Astrocyte (in vitro differentiated cells and primary cell): ENCODE results near the gene ATP6V1E1. TPM values are rescaled to one million over a fixed set of nuclear protein-coding genes. Genes with fewer than 3 reads are reported as not detected.

Experiments used
- DNase-seq: peaks from one replicate; pipeline ENCODE4 v3.0.0-alpha.2; 2010; ENCODE audit warnings: low read depth
- FAIRE-seq: peaks from 2 replicates; lab custom pipeline; 2011; peaks lifted over from hg19 to GRCh38; lab: Jason Lieb, UNC
- H2AFZ ChIP-seq: 2 replicates; pipeline ENCODE4 v1.6.0; 2012; ENCODE audit warnings: low read depth, low read length, inconsistent platforms
- H3K27ac ChIP-seq: 2 replicates; pipeline ENCODE4 v1.5.1; 2011; ENCODE audit warnings: low read depth, low read length, inconsistent platforms
- H3K27me3 ChIP-seq: 2 replicates; pipeline ENCODE4 v1.6.0; 2011; ENCODE audit warnings: low read length, inconsistent platforms; ENCODE audit not compliant: insufficient read depth
- H3K36me3 ChIP-seq: 2 replicates; pipeline ENCODE4 v1.5.1; 2011; ENCODE audit warnings: low read length, inconsistent platforms; ENCODE audit not compliant: insufficient read depth
- H3K4me1 ChIP-seq: 2 replicates; pipeline ENCODE4 v1.5.1; 2011; ENCODE audit warnings: low read length, inconsistent platforms; ENCODE audit not compliant: insufficient read depth
- H3K4me2 ChIP-seq: 2 replicates; pipeline ENCODE4 v1.6.0; 2012; ENCODE audit warnings: low read length, inconsistent platforms
- H3K4me3 ChIP-seq: 2 replicates; pipeline ENCODE4 v1.5.1; 2011; ENCODE audit warnings: low read depth, mild to moderate bottlenecking, low read length, inconsistent platforms; ENCODE audit not compliant: insufficient read depth
- H3K79me2 ChIP-seq: 2 replicates; pipeline ENCODE4 v1.6.0; 2012; ENCODE audit warnings: mild to moderate bottlenecking, low read length, inconsistent platforms; ENCODE audit not compliant: insufficient read depth
- H3K9ac ChIP-seq: 2 replicates; pipeline ENCODE4 v1.6.0; 2012; ENCODE audit warnings: mild to moderate bottlenecking, low read length, inconsistent platforms
- H3K9me3 ChIP-seq: 2 replicates; pipeline ENCODE4 v1.5.1; 2012; ENCODE audit warnings: low read depth, mild to moderate bottlenecking, low read length, inconsistent platforms; ENCODE audit not compliant: insufficient read depth
- H4K20me1 ChIP-seq: 2 replicates; pipeline ENCODE4 v1.6.0; 2012; ENCODE audit warnings: low read length, inconsistent platforms; ENCODE audit not compliant: insufficient read depth
- H3K27ac Mint-ChIP-seq: one replicate; pipeline ENCODE4 v1.8.0; 2021; ENCODE audit warnings: mild to moderate bottlenecking, mixed read lengths; ENCODE audit not compliant: unreplicated experiment
- H3K27me3 Mint-ChIP-seq: one replicate; pipeline ENCODE4 v1.8.0; 2021; ENCODE audit warnings: low read depth, mixed read lengths; ENCODE audit not compliant: unreplicated experiment
- H3K36me3 Mint-ChIP-seq: one replicate; pipeline ENCODE4 v1.8.0; 2021; ENCODE audit warnings: low read depth, mixed read lengths; ENCODE audit not compliant: unreplicated experiment
- H3K4me1 Mint-ChIP-seq: one replicate; pipeline ENCODE4 v1.8.0; 2021; ENCODE audit warnings: low read depth, mixed read lengths; ENCODE audit not compliant: unreplicated experiment
- H3K4me3 Mint-ChIP-seq: one replicate; pipeline ENCODE4 v1.8.0; 2021; ENCODE audit warnings: mild to moderate bottlenecking, moderate library complexity, mixed read lengths; ENCODE audit not compliant: unreplicated experiment
- H3K9me3 Mint-ChIP-seq: one replicate; pipeline ENCODE4 v1.8.0; 2021; ENCODE audit warnings: mild to moderate bottlenecking, mixed read lengths; ENCODE audit not compliant: unreplicated experiment
- CTCF ChIP-seq: IDR thresholded peaks from 2 replicates; pipeline ENCODE4 v1.5.1; 2011; ENCODE audit warnings: low read depth, mild to moderate bottlenecking, inconsistent platforms, low read length, moderate library complexity; ENCODE audit not compliant: insufficient read depth
- EZH2 ChIP-seq: IDR thresholded peaks from 2 replicates; pipeline ENCODE4 v1.6.1; 2012; ENCODE audit warnings: mild to moderate bottlenecking, low read length, inconsistent platforms; ENCODE audit not compliant: insufficient read depth
- total RNA-seq: library from RNA; stranded (reverse); gene quantifications from 2 replicates; pipeline ENCODE4 v1.2.1, GENCODE V29; 2021

The ATP6V1E1 gene
- total RNA-seq, 1 donor from 2014 or later, result 160 TPM

- Histone ChIP-seq H3K27ac (no peak overlapping the region), H4K20me1 (no peaks in the 10 kb centered on the region), H3K4me2 (peak overlapping the region; percentile 68), H3K4me3 (no peak overlapping the region), H3K9me3 (no peaks in the 10 kb centered on the region), H3K79me2 (peaks cover 6% of the 10 kb centered on the region), H3K9ac (peak overlapping the region; percentile 43), H3K27me3 (no peaks in the 10 kb centered on the region), H3K4me1 (peaks cover 25% of the 10 kb centered on the region), H2AFZ (no peak overlapping the region), H3K36me3 (no peaks in the 10 kb centered on the region)
- Mint-ChIP-seq H3K36me3 (no peaks in the 10 kb centered on the region), H3K4me1 (peaks cover 25% of the 10 kb centered on the region), H3K4me3 (no peak overlapping the region), H3K27ac (peak overlapping the region; percentile 80), H3K9me3 (no peaks in the 10 kb centered on the region), H3K27me3 (no peaks in the 10 kb centered on the region)
- DNase-seq (no peak), FAIRE-seq (no peak)
- TF ChIP-seq EZH2 (no peak), CTCF (no peak)
Measured at GRCh38 chr22:17633998-17634323, 5.4 kb upstream of the ATP6V1E1 start.

- H3K9ac ChIP-seq, result peak overlapping the region; percentile 43
- no peaks in the 10 kb centered on the region for H3K9me3 Mint-ChIP-seq
- TF ChIP-seq EZH2 (no peak), CTCF (no peak)
- peak overlapping the region; percentile 94 for H3K27ac Mint-ChIP-seq
- no peaks in the 10 kb centered on the region for H4K20me1 ChIP-seq
- H3K27me3 Mint-ChIP-seq, result no peaks in the 10 kb centered on the region
- peaks cover 6% of the 10 kb centered on the region for H3K79me2 ChIP-seq
- peaks cover 25% of the 10 kb centered on the region for H3K4me1 Mint-ChIP-seq
- FAIRE-seq, result no peak
- no peaks in the 10 kb centered on the region for H3K36me3 ChIP-seq
- peak; percentile 92 for DNase-seq
- H3K36me3 Mint-ChIP-seq, result no peaks in the 10 kb centered on the region
- no peaks in the 10 kb centered on the region for H3K27me3 ChIP-seq
- H3K9me3 ChIP-seq, result no peaks in the 10 kb centered on the region
- H3K4me1 ChIP-seq, result peaks cover 26% of the 10 kb centered on the region
- H3K4me3 ChIP-seq, result no peak overlapping the region
- no peak overlapping the region for H2AFZ ChIP-seq
- peak overlapping the region; percentile 68 for H3K4me2 ChIP-seq
- peak overlapping the region; percentile 55 for H3K27ac ChIP-seq
- peak overlapping the region; percentile 36 for H3K4me3 Mint-ChIP-seq
Measured at GRCh38 chr22:17633217-17633997, 4.9 kb upstream of the ATP6V1E1 start.

- H3K79me2 ChIP-seq, result peaks cover 28% of the 10 kb centered on the region
- no peak overlapping the region for H3K4me3 Mint-ChIP-seq
- H3K9me3 Mint-ChIP-seq, result no peaks in the 10 kb centered on the region
- peaks cover 21% of the 10 kb centered on the region for H3K4me1 Mint-ChIP-seq
- no peak for TF ChIP-seq EZH2
- TF ChIP-seq CTCF, result no peak
- no peaks in the 10 kb centered on the region for H3K27me3 ChIP-seq
- DNase-seq (no peak), FAIRE-seq (no peak)
- H3K27ac ChIP-seq, result no peak overlapping the region
- no peaks in the 10 kb centered on the region for H3K36me3 ChIP-seq
- H3K36me3 Mint-ChIP-seq, result no peaks in the 10 kb centered on the region
- H3K9me3 ChIP-seq, result no peaks in the 10 kb centered on the region
- no peaks in the 10 kb centered on the region for H3K27me3 Mint-ChIP-seq
- H2AFZ ChIP-seq, result no peak overlapping the region
- H4K20me1 ChIP-seq, result peaks cover 5% of the 10 kb centered on the region
- H3K4me1 ChIP-seq, result peaks cover 17% of the 10 kb centered on the region
- H3K27ac Mint-ChIP-seq, result peak overlapping the region; percentile 62
- no peak overlapping the region for H3K4me2 ChIP-seq
- H3K4me3 ChIP-seq, result no peak overlapping the region
- no peak overlapping the region for H3K9ac ChIP-seq
Measured at GRCh38 chr22:17631076-17631565, 2.6 kb upstream of the ATP6V1E1 start.
